Measurements from ENCODE around the gene CAMSAP1. TPM values are rescaled to one million over a fixed set of nuclear protein-coding genes. Genes with fewer than 3 reads are reported as not detected.
A peak's percentile ranks its signal among the peaks of the same experiment; 100 is the strongest.

The CAMSAP1 gene
- total RNA-seq, 1 donor from 2014 or later: 20.4 TPM

- ATAC-seq (no peak), DNase-seq (no peak)
- intact Hi-C loops (cut with micrococcal nuclease): no loop called here
Measured at GRCh38 chr9:135823036-135823435, 84.3 kb downstream of the CAMSAP1 start.

- no peak for ATAC-seq
- DNase-seq: no peak
Measured at GRCh38 chr9:135822374-135822755, 85.0 kb downstream of the CAMSAP1 start.

DNA sequence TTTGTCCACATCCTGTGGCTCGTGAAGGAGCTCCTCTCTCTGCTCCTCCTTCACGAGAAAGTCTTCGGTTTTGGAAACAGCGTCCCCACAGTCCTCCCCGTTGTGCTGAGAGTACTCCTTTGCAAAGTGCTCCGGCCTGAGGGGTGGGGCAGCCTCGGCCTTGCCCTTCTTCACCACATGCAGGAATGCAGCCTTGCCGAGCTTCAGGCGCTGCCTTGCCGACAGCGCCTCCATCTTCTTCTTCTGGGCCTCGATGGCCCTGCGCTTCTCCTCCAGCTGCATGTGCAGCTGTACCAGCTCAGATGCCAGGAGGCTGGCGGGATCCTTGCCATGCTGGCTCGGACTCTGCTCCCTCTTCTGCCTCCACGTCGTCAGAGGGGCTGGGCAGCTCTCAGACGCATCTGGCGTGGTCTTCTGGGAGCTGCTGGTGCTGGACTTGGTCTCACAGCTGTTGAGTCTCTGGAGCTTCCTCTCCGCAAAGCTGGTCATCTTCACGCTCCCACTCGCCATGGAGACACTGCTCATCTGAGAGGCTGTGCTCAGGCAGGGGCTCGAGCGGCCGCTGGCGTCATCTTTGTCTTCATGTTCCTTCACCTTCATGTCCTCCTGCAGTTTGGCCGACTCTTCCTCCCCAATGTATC is 85.5 kb downstream of the CAMSAP1 start:
- intact Hi-C loops (cut with micrococcal nuclease): no loop called here
- no peak for ATAC-seq
- no peak for DNase-seq

More at GRCh38 chr9:135822374-135822755, 85.0 kb downstream of the CAMSAP1 start:
- intact Hi-C loops (cut with micrococcal nuclease): no loop called here

DNA sequence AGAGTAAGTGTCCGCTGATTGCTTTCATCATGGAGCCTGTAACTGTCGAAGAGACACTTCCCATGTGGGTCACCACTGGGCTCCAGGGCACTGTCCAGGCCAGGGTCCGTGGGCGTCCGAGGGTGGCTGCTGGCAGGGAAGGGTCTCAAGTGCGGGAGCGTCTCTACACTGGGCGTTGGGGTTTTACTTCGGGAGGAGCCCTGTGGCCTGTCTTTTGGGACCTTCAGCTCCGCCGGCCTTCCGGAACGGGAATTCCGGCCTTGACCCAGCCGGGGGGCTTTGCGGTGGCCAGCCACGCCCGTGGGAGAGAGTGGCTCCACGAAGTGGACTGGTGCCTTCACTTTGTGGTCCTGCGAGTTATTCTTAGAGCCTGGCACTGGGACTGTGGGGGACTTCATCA is 86.2 kb downstream of the CAMSAP1 start:
- DNase-seq (no peak), ATAC-seq (no peak)
- intact Hi-C loops (cut with micrococcal nuclease): no loop called here

GRCh38 chr9:135820661-135821060 is 86.7 kb downstream of the CAMSAP1 start:
- intact Hi-C loops (cut with micrococcal nuclease): no loop called here
- no peak for DNase-seq
- ATAC-seq: no peak

GRCh38 chr9:135819905-135820304 is 87.4 kb downstream of the CAMSAP1 start:
- no peak for ATAC-seq
- intact Hi-C loops (cut with micrococcal nuclease): no loop called here
- no peak for DNase-seq

- DNase-seq: no peak
- intact Hi-C loops (cut with micrococcal nuclease): no loop called here
- ATAC-seq: no peak
Measured at GRCh38 chr9:135818718-135819475, 88.4 kb downstream of the CAMSAP1 start.

- intact Hi-C loops (cut with micrococcal nuclease): no loop called here
- DNase-seq (no peak), ATAC-seq (no peak)
Measured at GRCh38 chr9:135817951-135818717, 89.2 kb downstream of the CAMSAP1 start.

DNA sequence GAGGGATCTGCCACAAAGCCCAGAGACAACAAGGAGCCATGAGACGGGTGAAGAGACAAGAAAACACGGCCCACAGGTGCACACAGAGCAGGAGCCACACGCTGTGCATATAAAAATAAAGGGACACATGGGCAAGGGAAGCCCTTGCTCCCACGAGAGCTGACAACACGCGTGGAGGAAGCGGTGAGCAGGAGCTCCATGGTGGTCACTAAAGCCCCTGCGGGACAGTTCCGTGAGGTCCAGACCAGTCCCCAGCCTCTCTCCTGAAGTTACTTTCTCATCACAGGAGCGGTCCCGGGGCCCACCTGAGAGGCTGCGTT is 90.7 kb downstream of the CAMSAP1 start:
- intact Hi-C loops (cut with micrococcal nuclease): no loop called here
- DNase-seq: no peak
- no peak for ATAC-seq

GRCh38 chr9:135815830-135816650 is 91.3 kb downstream of the CAMSAP1 start:
- ATAC-seq (peak; percentile 46), DNase-seq (peak; percentile 42)
- intact Hi-C loops (cut with micrococcal nuclease): no loop called here

DNA sequence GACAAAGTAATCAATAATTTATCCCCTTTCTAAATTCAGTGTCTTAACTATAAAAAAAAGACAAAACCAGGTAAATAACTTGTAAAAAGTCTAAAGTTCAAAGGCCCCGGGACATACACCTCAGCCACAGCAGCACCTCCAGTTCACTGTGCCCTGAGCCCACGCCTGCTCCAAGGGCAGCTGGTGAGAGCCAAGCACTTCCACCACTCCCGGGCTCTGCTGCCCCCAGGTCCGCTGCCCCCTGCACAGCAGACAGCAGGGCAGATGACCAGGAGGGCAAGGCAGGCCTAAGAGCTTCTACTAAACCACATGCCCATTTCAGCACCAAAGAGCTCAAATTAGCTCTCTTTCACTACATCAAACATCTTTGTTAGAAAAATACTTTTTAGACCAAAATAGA is 91.9 kb downstream of the CAMSAP1 start:
- ATAC-seq: no peak
- intact Hi-C loops (cut with micrococcal nuclease): no loop called here
- no peak for DNase-seq

DNA sequence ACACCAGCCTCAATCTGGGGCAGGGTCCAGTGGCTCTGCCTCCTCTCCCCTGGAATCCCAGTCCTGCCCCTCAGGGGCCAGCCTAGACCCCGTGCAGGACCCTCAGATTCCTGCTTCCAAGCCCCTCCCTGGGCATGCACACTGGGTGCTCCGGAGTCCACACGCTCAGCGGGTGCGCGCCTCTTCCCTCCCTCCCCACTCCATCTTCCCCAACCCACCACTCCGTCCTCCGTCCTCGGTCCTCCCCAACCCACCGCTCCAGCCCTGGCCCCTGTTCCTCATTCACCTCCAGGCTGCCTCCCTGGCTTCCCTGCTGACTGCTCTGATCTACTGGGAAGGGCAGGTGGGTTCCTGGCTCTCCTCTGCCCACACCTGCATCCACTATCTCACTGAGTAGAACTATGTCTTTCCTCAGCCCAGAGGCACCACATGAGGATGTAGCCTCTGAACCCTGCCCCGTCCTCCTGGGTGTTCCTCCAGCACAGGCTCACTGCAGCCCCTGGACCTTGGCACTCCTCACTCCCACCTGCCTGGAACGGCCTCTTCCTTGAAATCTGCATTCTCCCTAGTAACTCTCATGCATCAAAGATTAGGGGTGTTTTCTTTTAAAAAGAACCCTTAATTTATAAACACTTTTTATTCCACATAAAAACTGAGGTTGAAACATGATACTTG is 92.8 kb downstream of the CAMSAP1 start:
- intact Hi-C loops (cut with micrococcal nuclease): no loop called here
- ATAC-seq (no peak), DNase-seq (no peak)

DNA sequence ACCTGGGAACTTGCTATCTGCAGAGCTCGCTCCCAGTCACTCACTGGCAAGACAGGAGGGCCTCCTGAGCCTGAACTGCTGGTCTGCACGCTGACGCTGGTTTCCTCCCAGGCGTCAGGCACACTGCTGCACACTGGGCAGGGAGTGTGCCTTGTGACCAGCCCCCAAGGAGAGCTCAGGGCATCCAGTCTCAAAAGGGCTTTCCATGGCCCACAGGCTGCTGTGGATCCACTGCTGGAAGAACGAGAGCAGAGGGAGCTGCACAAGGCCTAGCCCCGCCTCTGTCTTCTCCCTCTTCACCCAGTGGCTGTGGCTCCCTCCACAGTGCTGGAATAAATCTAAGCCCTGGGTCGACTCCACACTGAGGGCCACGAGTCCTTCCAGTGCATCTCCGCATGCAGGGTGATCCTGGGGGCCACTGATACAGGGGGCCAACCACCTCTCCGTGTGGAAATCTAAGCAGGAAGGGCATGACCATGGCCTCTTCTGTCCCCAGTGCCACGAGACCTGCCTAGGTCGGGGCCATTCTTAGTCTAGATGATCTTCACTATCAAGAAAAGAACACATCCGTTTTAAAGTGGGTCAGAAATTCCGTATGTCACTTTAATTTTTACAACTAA is 93.6 kb downstream of the CAMSAP1 start:
- intact Hi-C loops (cut with micrococcal nuclease): no loop called here
- no peak for DNase-seq
- ATAC-seq: no peak

DNA sequence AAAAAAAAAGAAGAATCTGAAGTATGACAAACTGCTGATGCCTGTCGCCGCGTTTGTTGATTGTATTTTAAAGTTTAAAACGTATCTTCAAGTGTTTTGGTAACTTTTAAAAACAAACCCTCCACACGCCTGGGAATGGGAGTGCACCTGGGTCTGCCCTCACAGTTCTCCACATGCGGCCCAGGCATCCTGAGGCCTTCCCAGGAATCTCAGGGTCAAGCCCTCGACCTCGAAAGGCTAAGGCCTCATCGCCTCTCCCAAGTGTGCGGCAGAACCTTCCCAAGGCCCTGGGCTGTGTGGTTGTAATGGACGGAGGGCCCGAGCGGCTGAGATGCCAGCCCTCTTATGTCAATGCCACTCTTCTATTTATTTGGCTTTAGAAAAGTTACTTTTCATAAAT is 94.4 kb downstream of the CAMSAP1 start:
- DNase-seq: no peak
- intact Hi-C loops (cut with micrococcal nuclease): no loop called here

GRCh38 chr9:135811801-135812200 is 95.5 kb downstream of the CAMSAP1 start:
- DNase-seq: no peak
- intact Hi-C loops (cut with micrococcal nuclease): no loop called here
- ATAC-seq: peak; percentile 63

More for the DNA sequence above, 94.4 kb downstream of the CAMSAP1 start:
- ATAC-seq: no peak

DNA sequence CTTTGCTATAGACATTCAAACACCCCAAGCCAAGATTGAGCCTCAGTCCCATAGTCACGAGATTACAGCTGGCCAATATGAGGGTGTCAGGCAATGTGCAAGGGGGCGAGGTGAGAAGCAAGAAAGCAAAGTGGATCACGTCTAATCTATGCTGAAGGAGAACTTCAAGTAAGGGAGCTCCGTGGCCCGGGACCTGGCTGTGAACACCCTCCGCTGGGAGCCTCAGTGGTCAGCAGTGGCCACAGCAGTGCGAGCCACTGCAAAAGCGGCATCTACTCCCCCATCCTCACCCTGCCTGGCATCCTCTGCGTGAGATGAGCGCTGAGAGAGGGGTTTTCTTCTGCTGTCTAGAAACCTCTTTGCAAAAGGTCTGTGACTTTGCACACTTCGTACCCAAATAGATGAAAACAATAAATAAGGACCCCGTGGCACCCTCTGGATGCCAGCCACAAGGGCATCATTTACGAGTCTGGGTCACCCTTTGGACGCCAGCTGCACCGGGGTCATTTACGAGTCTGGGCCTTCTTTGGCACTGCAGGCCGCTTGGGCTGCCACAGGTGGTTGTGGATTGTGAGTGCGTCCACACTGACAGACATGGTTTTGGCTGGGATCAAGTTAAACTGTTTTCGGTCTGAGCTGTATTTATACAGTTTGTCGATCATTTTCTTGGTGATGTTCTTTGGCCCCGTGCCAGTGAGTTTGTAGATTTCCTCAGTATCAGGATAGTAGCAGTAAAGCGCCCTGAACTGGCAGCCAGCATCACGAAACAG is 96.4 kb downstream of the CAMSAP1 start:
- DNase-seq: no peak
- intact Hi-C loops (cut with micrococcal nuclease): no loop called here
- no peak for ATAC-seq

DNA sequence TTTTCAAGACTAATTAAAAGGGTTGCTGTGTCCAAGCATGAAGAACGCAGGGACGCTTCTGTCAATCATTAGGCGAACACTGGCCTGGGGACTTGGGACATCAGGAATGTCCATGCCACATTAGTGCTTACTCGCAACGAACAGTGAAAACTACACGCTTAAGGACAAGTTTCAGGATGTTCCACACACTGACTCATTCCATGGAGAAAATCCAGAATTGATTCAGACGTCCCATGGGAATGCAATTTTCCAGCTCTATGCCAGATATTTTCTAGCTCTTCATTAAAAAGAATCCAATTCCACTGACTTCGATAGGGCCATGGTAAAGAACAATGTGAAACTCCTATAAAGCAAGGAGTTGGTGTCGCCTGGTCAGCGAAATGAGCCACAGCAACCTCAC is 98.2 kb downstream of the CAMSAP1 start:
- DNase-seq: no peak
- ATAC-seq: no peak
- intact Hi-C loops (cut with micrococcal nuclease): no loop called here
